Measurements from ENCODE around the gene DBH.

DBH gene

DNA sequence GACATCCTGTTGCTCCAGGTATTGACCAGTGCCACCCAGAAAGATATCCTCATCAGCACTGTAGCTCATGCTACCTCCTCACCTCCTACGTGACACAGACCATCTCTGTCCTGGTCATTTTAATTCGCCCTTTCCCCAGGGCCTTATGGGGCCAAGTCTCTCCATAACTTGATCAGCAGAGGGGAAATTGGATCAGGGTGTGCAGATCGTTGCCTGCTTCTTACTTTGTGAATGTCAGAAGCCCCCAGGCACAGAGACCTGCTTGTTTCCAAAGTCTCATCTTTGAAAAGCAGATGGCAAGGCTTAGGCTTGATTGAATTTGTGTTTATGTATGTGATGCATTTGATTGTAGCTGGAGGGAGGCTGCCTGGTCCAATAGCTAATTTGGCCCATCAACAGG, 8.8 kb upstream of the DBH start:
- no peak for DNase-seq

DNA sequence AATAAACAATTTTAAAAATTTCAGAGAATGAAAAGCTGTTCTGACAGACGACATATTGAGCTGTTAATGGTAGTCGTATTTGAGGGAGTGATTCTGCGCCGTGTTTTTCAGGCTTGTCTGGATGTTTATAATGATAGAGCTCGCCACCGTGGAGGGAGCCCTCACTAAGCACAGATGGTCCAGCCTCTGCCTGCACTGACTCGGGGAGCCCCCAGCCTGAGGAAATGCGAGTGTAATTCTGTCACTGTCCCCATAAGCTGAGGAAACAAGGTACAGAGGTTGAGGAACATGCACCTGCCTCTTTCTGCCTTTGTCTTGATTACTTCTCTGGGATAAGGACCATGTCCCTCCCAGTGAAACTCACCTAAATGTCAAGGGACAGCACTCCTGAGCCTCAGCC, 7.4 kb upstream of the DBH start:
- DNase-seq = no peak

GRCh38 chr9:133629221-133630110, 6.7 kb upstream of the DBH start:
- DNase-seq = no peak

DNA sequence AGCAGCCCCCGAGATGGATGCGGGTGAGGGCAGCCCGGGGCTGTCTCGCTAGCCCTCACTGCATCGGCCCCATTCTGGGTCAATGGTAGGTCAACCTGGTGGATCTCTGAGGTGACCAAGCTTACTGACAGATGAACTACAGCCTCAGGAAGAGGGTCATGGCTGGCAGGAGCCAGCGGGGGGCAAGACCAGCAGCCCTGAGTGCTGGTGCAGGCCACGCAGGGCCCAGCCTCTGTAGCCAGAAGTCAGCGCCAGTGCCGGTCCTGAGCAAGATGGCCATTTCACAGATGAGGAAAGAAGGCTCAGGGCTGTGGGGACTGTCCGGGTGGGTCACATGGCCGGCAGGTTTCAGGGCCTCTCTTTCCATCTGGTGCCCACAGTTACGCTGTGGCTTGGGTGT, 5.1 kb upstream of the DBH start:
- DNase-seq = no peak

DNA sequence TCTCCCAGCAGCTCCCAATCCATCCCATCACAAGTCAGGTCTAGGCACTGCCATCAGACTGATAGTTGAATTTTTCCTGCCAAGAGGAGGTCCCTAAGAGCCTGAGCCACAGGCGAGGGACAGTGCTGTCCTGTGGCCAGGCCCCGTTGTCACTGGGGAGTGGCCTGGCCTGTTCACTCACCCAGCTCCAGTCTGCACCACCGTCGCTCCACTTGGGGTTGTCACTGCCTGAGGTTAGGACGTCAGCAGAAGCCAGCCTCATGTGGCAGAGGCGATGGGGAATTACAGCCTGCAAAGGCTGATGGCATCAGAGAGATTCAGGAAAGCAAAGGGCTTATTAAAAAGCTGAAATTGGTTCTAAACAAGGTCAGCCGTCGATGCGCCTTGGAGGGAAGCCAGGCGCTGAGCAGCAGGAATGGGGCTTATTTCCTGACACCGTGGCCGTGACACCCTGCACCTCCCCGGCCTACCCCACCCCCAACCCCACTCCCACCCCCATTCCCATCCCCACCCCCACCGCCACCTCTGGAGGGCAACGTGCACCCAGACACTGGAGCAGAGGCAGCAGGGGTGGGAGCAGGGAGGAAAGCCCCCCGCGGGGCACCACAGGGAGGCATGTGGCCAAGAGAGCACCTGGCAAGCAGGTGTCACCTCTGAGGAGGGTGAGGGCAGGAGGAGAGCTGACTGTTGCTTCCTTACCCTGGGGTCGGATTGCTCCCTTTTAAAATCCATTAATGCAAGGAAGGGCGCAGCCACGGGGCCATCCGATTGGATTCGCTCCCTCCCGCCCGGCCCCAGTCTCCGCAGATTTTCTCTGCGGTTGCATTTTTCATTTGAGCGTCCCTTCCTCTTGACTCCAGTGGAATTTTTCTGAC, 3.1 kb upstream of the DBH start:
- no peak for DNase-seq

DNA sequence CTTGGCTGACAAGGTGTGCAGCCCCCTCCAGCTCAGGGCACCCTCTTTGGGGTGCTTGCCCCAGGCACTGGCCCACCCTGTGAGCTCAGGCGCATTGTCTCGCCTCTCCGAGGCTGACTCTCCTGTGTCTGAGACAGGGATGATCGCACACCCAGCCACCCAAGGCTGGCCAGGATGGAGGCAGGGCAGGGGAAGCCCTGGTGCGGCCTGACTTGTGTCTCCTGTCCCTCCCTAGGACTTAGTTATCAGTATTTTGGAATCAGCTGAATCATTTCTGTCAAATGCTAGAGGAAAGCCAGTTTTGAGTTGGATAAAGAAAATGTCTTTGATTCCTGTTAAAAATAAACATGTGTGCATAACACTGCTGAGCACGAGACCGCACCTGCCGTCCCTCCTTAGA, 2.5 kb upstream of the DBH start:
- DNase-seq = no peak

- DNase-seq = no peak
These were observed 2.0 kb upstream of the DBH start for GRCh38 chr9:133634081-133634691.

DNA sequence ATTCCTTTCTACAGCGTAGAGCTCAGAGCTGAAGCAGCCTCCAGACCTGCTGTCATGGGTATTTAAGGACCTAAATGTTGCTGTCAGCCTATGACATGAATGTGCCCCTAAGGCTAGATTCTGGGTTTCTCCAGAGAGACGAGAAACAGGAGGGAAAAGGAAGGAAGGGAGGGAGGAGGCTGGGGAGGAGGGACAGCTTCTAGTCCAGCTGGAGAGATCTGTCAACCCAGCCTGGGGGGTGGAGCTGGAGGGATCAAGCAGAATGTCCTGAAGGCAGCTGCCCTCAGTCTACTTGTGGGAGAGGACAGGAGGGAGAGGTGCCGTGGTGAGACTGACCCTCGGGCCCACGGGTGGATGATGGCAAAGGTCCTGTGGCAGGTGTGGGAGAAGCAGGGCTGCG, 1.1 kb upstream of the DBH start:
- no peak for DNase-seq

DNA sequence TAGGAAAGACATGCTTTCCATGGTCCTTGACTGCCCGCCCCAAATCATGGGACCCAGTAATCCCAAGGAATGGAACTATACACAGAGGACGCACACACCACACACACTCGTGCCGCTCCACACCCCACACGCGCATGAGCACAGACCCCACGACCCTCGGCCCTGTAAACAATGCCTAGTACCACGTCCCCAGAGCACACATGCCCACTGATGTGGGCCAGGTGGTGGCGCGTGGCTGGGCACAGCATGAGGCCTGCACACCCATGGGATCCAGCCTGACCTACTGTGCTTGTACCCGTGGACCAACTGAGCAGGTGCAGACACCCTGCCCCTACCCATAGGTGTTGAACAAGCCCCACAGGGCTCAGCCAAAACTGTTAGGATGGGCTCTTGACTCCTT, 739 bp downstream of the DBH start:
- DNase-seq = no peak

GRCh38 chr9:133637451-133638055, 1.4 kb downstream of the DBH start:
- DNase-seq = no peak

GRCh38 chr9:133638076-133638475, 1.9 kb downstream of the DBH start:
- DNase-seq = no peak

- DNase-seq = no peak
These were observed 2.5 kb downstream of the DBH start for GRCh38 chr9:133638711-133639110.

- no peak for DNase-seq
These were observed 3.5 kb downstream of the DBH start for GRCh38 chr9:133639613-133640012.

DNA sequence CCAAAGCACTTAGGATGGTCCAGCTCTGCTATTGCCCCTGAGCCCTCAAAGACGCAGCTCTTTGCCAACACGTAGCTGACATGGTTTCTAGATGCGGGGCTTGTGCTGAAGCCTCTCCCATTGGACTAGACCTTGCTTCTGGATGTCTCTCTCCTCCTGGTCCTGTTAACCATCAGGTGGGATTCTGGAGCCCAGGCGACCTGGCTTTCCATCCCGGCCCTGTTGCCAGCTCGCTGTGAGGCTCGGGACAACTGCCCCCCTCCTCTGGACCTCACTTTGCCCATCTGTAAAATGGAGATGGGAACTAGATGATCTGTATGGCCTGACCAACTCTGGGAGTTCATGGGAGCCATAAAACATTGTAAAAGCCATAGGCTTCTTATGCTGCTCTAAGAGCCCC, 4.0 kb downstream of the DBH start:
- no peak for DNase-seq

- no peak for DNase-seq
These were observed 4.6 kb downstream of the DBH start for GRCh38 chr9:133640580-133641395.

DNA sequence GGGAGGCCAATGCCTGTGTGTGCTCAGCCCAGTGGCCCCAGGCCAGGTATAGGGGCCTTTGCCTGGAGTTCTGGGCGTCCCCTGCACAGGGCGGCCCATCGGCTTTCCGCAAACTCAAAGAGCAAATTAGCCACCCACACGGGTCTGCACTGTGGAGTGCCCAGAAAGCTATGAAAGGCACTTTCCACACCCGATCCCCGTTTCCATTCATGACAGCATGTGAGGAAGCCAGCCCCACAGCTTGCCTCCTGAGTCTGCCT, 5.2 kb downstream of the DBH start:
- DNase-seq = no peak

GRCh38 chr9:133641861-133642595, 5.9 kb downstream of the DBH start:
- DNase-seq = no peak

DNA sequence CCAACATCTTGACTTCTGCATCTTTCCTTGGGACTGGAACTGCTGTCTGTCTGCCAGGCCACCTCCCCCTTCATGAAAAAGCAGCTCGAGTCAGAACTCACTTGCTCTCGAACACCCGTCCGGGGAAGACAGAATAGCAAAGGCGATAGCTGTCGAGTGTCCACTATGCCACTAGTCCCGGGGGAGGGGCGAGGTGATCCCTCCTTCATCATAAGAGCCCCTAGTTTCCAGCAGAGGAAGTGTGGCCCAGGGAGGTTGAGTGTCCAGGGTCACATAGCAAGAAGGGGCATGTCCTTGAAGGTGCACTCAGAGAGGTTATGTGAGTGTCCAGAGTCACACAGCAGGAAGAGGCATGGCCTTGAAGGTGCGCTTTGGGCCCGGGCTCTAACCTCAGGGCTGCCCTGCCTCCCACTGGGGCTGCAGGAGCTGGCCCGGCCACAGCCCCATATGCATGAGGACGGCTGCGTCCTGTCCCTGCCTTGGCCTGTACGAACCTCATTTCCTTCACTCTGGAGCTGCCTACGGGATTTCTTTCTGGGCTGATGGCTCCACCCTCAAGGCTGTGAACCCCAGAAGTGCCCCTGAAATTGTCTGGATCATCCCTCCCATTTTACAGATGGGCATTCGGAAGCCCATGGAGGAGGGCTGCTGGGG, 6.7 kb downstream of the DBH start:
- no peak for DNase-seq

DNA sequence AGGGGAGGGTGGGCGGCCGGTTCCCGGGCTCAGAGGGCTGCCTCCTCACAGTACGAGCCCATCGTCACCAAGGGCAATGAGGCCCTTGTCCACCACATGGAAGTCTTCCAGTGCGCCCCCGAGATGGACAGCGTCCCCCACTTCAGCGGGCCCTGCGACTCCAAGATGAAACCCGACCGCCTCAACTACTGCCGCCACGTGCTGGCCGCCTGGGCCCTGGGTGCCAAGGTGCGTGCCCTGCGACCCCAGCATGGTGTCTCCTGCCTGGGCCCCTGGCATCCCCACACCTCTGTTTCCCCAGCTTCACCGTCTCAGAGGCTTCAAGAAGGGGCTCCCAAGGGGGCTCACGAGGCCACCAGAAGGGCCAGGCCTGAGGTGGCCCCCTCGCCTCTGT, 7.2 kb downstream of the DBH start:
- no peak for DNase-seq

DNA sequence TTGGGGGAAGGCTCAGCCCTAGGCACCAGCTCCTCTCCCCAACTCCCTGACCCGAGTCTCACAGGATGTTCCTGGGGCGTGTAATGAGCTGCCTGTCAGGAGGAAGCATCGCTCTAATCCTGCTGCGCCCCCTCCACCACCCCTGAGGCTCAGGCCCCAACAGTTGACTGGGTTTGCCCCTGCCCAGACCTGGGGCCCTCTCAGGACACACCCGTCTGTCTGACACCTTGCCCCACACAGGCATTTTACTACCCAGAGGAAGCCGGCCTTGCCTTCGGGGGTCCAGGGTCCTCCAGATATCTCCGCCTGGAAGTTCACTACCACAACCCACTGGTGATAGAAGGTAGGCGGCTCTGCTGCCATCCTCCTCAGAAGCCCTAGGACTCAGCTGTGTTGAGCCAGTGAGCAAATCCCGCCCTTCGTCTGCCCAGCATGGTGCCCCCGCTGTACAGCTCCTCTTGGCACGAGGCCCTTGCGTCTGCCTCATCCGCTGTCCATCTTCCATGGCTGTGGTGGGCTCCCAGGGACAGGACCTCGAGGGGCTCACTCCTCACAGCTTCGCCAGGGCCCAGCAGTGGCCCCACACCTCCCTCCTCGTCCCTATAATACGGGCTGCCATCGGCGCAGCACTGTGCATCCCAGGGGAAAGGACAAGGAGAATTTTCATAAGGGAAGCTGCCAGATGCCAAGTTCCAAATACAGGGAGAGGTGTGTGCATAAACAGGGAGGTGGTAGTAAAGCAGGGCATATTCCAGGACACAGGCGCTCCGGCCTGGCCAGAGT, 8.0 kb downstream of the DBH start:
- DNase-seq = no peak
